H1 (cell line): Measurements from ENCODE around the gene SLFN13. TPM values are rescaled to one million over a fixed set of nuclear protein-coding genes. Genes with fewer than 3 reads are reported as not detected.
A peak's percentile ranks its signal among the peaks of the same experiment; 100 is the strongest.

Source experiments
- CTCF ChIA-PET: fragments of 300-600 bp; sonication (Branson Sonifier 250); formaldehyde crosslinking; loops from one replicate; lab custom pipeline; 2021; ENCODE audit not compliant: partially characterized antibody; lab: Charles Lee
- POLR2A ChIA-PET: fragments of 300-600 bp; sonication (Branson Sonifier 250); formaldehyde crosslinking; loops from one replicate; lab custom pipeline; 2021; ENCODE audit warnings: inconsistent platforms; ENCODE audit not compliant: partially characterized antibody; lab: Charles Lee
- DNase-seq, 2 experiments: peaks; one replicate each; pipeline versions ENCODE4 v3.0.0 to v3.0.0-alpha.2; 2010 to 2022; ENCODE audit warnings: low spot score in 2 of 2, low read depth in 1 of 2, mixed read lengths in 1 of 2
- FAIRE-seq: peaks from 2 replicates; lab custom pipeline; 2011; peaks lifted over from hg19 to GRCh38; lab: Jason Lieb, UNC
- H2AFZ ChIP-seq: 2 replicates; pipeline ENCODE4 v1.8.1; 2012; ENCODE audit warnings: low read length, inconsistent platforms
- H2AK5ac ChIP-seq: 2 replicates; pipeline ENCODE4 v1.6.1; 2013; ENCODE audit warnings: low read depth, low read length
- H2BK120ac ChIP-seq: replicated peaks from 2 replicates; pipeline ENCODE3; 2013; ENCODE audit warnings: low read depth, low read length, inconsistent platforms
- H2BK12ac ChIP-seq: 2 replicates; pipeline ENCODE4 v1.6.1; 2013; ENCODE audit warnings: low read depth, low read length
- H2BK15ac ChIP-seq: 2 replicates; pipeline ENCODE4 v1.6.1; 2013; ENCODE audit warnings: low read length
- H2BK20ac ChIP-seq: 2 replicates; pipeline ENCODE4 v1.6.1; 2013; ENCODE audit warnings: low read length
- H2BK5ac ChIP-seq: 2 replicates; pipeline ENCODE4 v1.6.1; 2013; ENCODE audit warnings: low read depth, low read length
- H3K14ac ChIP-seq: 2 replicates; pipeline ENCODE4 v1.6.1; 2013; ENCODE audit warnings: inconsistent platforms; ENCODE audit not compliant: insufficient read length
- H3K18ac ChIP-seq: 2 replicates; pipeline ENCODE4 v1.6.1; 2013; ENCODE audit warnings: low read length; ENCODE audit errors: extremely low read depth
- H3K23ac ChIP-seq: 2 replicates; pipeline ENCODE4 v1.6.1; 2013; ENCODE audit warnings: inconsistent platforms; ENCODE audit not compliant: insufficient read length
- H3K23me2 ChIP-seq: 2 replicates; pipeline ENCODE4 v1.6.1; 2013; ENCODE audit warnings: low read depth, low read length
- H3K27ac ChIP-seq: 2 replicates; pipeline ENCODE4 v1.6.1; 2011; ENCODE audit warnings: low read depth, low read length, inconsistent platforms
- H3K27me3 ChIP-seq, 4 experiments: replicated peaks in 1 of 4; 1 replicate in 1 of 4; 2 replicates in 3 of 4; pipeline versions ENCODE4 v1.6.1 to v1.8.1; 2011 to 2013; ENCODE audit warnings: low read length in 3 of 4, mild to moderate bottlenecking in 3 of 4, inconsistent platforms in 2 of 4, mixed read lengths in 2 of 4, moderate library complexity in 1 of 4; ENCODE audit not compliant: control insufficient read depth in 3 of 4, insufficient read depth in 3 of 4; ENCODE audit errors: extremely low read depth in 1 of 4
- H3K36me3 ChIP-seq, 4 experiments: 2 replicates each; pipeline versions ENCODE4 v1.6.1 to v1.8.1; 2011 to 2013; ENCODE audit warnings: mild to moderate bottlenecking in 4 of 4, low read length in 3 of 4, moderate library complexity in 2 of 4, control low read depth in 1 of 4, inconsistent platforms in 1 of 4; ENCODE audit not compliant: insufficient read depth in 4 of 4, control insufficient read depth in 2 of 4
- H3K4ac ChIP-seq: replicated peaks from 2 replicates; pipeline ENCODE3; 2013; ENCODE audit warnings: low read length, low read depth, mixed read lengths, inconsistent platforms; ENCODE audit not compliant: insufficient read length
- H3K4me1 ChIP-seq, 4 experiments: replicated peaks in 1 of 4; 1 replicate in 1 of 4; 2 replicates in 3 of 4; pipeline versions ENCODE4 v1.6.1 to v1.8.1; 2011 to 2013; ENCODE audit warnings: low read length in 3 of 4, inconsistent platforms in 2 of 4, mixed read lengths in 1 of 4; ENCODE audit not compliant: insufficient read depth in 4 of 4, control insufficient read depth in 3 of 4
- H3K4me2 ChIP-seq, 2 experiments: 2 replicates each; pipeline versions ENCODE4 v1.6.1 to v1.8.1; 2011 to 2013; ENCODE audit warnings: low read depth in 2 of 2, low read length in 2 of 2, control low read depth in 1 of 2, inconsistent platforms in 1 of 2, mild to moderate bottlenecking in 1 of 2; ENCODE audit not compliant: insufficient read depth in 1 of 2
- H3K4me3 ChIP-seq, 4 experiments: fragments of 200-600, 300-600 bp in 1 of 4; sonication (generic), shearing (Covaris generic), sonication (Bioruptor Twin) in 1 of 4; 2 replicates each; pipeline versions ENCODE4 v1.5.1 to v1.8.1; 2011 to 2016; ENCODE audit warnings: low read length in 4 of 4, low read depth in 3 of 4, control low read depth in 2 of 4, inconsistent platforms in 2 of 4, mild to moderate bottlenecking in 2 of 4, mixed read lengths in 1 of 4, moderate library complexity in 1 of 4; ENCODE audit not compliant: insufficient read depth in 2 of 4; ENCODE audit errors: extremely low read depth in 1 of 4
- H3K56ac ChIP-seq: replicated peaks from 2 replicates; pipeline ENCODE3; 2013; ENCODE audit warnings: low read depth, mild to moderate bottlenecking, mixed read lengths, low read length, inconsistent platforms; ENCODE audit not compliant: insufficient read length
- H3K79me1 ChIP-seq: 2 replicates; pipeline ENCODE4 v1.6.1; 2013; ENCODE audit warnings: low read depth, low read length, control low read depth
- H3K79me2 ChIP-seq, 2 experiments: 2 replicates each; pipeline versions ENCODE4 v1.6.1 to v1.8.1; 2012 to 2013; ENCODE audit warnings: low read length in 2 of 2, mild to moderate bottlenecking in 2 of 2, inconsistent platforms in 1 of 2; ENCODE audit not compliant: insufficient read depth in 2 of 2, control insufficient read depth in 1 of 2
- H3K9ac ChIP-seq, 4 experiments: replicated peaks in 1 of 4; 1 replicate in 1 of 4; 2 replicates in 3 of 4; pipeline versions ENCODE4 v1.6.1 to v1.8.1; 2011 to 2013; ENCODE audit warnings: low read depth in 3 of 4, low read length in 3 of 4, control low read depth in 2 of 4, mild to moderate bottlenecking in 2 of 4, moderate library complexity in 2 of 4, inconsistent platforms in 1 of 4; ENCODE audit errors: extremely low read depth in 1 of 4
- H3K9me3 ChIP-seq, 2 experiments: 2 replicates each; pipeline versions ENCODE4 v1.6.1 to v1.8.1; 2012 to 2013; ENCODE audit warnings: mild to moderate bottlenecking in 2 of 2, moderate library complexity in 2 of 2, control low read depth in 1 of 2, inconsistent platforms in 1 of 2, low read depth in 1 of 2, low read length in 1 of 2, mixed read lengths in 1 of 2; ENCODE audit not compliant: insufficient read depth in 2 of 2
- H4K20me1 ChIP-seq, 2 experiments: replicated peaks in 1 of 2; 2 replicates each; pipeline versions ENCODE3 to v1.8.1; 2011 to 2013; ENCODE audit warnings: inconsistent platforms in 2 of 2, low read length in 2 of 2, mild to moderate bottlenecking in 1 of 2; ENCODE audit not compliant: insufficient read depth in 2 of 2, control insufficient read depth in 1 of 2
- H4K5ac ChIP-seq: 2 replicates; pipeline ENCODE4 v1.6.1; 2013; ENCODE audit warnings: low read length, low read depth, mixed read lengths, inconsistent platforms; ENCODE audit not compliant: insufficient read length
- H4K8ac ChIP-seq: 2 replicates; pipeline ENCODE4 v1.8.0; 2013; ENCODE audit warnings: mild to moderate bottlenecking, moderate library complexity, low read length, inconsistent platforms; ENCODE audit not compliant: insufficient read depth; ENCODE audit errors: extremely low read depth
- H4K91ac ChIP-seq: replicated peaks from 2 replicates; pipeline ENCODE3; 2013; ENCODE audit warnings: low read length, mixed read lengths, inconsistent platforms; ENCODE audit not compliant: insufficient read length
- CBX8 ChIP-seq: fragments of 300-800, 300-1000 bp; sonication (generic); IDR thresholded peaks from 2 replicates; pipeline ENCODE4 v1.7.1; 2016; ENCODE audit warnings: low read depth, low read length, borderline replicate concordance
- EZH2 ChIP-seq: fragments of 200-600 bp; sonication (generic); IDR thresholded peaks from 2 replicates; pipeline ENCODE4 v1.7.1; 2012; ENCODE audit warnings: low read depth, mild to moderate bottlenecking, moderate library complexity, low read length, inconsistent platforms; ENCODE audit not compliant: severe bottlenecking
- KDM4A ChIP-seq: IDR thresholded peaks from one replicate; pipeline ENCODE4 v1.7.1; 2012; ENCODE audit warnings: low read depth, mild to moderate bottlenecking, moderate library complexity, low read length, inconsistent platforms; ENCODE audit not compliant: severe bottlenecking
- NANOG ChIP-seq: IDR thresholded peaks from 2 replicates; pipeline ENCODE4 v1.6.1; 2011; ENCODE audit warnings: low read length, low read depth, mild to moderate bottlenecking, inconsistent platforms; ENCODE audit not compliant: insufficient read depth, poor library complexity, severe bottlenecking
- RNF2 ChIP-seq: fragments of 200-900, 300-1000 bp; sonication (generic); IDR thresholded peaks from 2 replicates; pipeline ENCODE4 v1.7.1; 2016; ENCODE audit warnings: borderline replicate concordance, low read depth, mild to moderate bottlenecking, antibody characterized with exemption, low read length; ENCODE audit not compliant: poor library complexity, severe bottlenecking; ENCODE audit errors: missing control alignments
- SUZ12 ChIP-seq: fragments of 200-600 bp; sonication (generic); IDR thresholded peaks from 2 replicates; pipeline ENCODE4 v1.6.1; 2012; ENCODE audit warnings: mild to moderate bottlenecking, inconsistent platforms, low read length, moderate library complexity, mixed read lengths
- WGBS, 2 experiments: shearing (Covaris generic) in 1 of 2; methylation state at CpG; one replicate each; pipeline versions ENCODE4 v1.1.6 to v1.1.7; 2013 to 2015; ENCODE audit warnings: low lambda C conversion rate in 2 of 2, mixed read lengths in 2 of 2, inconsistent platforms in 1 of 2, low coverage in 1 of 2, missing lambda C conversion rate in 1 of 2; ENCODE audit not compliant: insufficient replicate concordance in 2 of 2, insufficient coverage in 1 of 2, insufficient read length in 1 of 2; ENCODE audit errors: extremely low coverage in 1 of 2, missing lambda C conversion rate in 1 of 2; 5-methylcytosine and 5-hydroxymethylcytosine counted together
- polyA plus RNA-seq, 7 experiments: library from polyadenylated mRNA; depleted of rRNA in 3 of 7; stranded (reverse) in 5 of 7; unstranded in 2 of 7; fragments of >200 nt in 5 of 7; fragments of 200-250 nt in 2 of 7; gene quantifications; 1 replicate in 5 of 7; 2 replicates in 1 of 7; 4 replicates in 1 of 7; pipeline versions ENCODE4 v1.2.1 to v1.2.3, GENCODE V29; 2011 to 2013; ENCODE audit warnings: missing spikeins in 2 of 7, mixed read lengths in 2 of 7
- total RNA-seq: library from RNA; stranded (reverse); fragmentation: NEBNext Ultra II Directional; extraction: Animal tissue kit (Norgen Biotek cat#: 25700); gene quantifications from 2 replicates; pipeline ENCODE4 v1.2.1, GENCODE V29; 2021

Gene SLFN13
- total and polyA plus RNA-seq, 2 of the 8 experiments (the other 6 are each of a cell fraction or from before 2014, with no cell fraction given): 15.7 to 27.5 TPM

- no peak overlapping the region for H3K14ac ChIP-seq
- peak overlapping the region; percentile 63 to 64 for H3K4me2 ChIP-seq
- H3K36me3 ChIP-seq: no peaks in the 10 kb centered on the region
- 5% methylated on average over 41 of the region's 42 CpGs; no CpG with 5 or more reads in 1 of the 2 experiments for WGBS, 2 experiments
- no peak overlapping the region for H3K9ac ChIP-seq
- peaks cover 66 to 97% (median 84%) of the 10 kb centered on the region in 4 experiments for H3K27me3 ChIP-seq
- H3K79me2 ChIP-seq: no peaks in the 10 kb centered on the region
- H3K4ac ChIP-seq: no peak overlapping the region
- H2AFZ ChIP-seq: no peak overlapping the region
- peaks cover 9 to 25% of the 10 kb centered on the region in 2 experiments for H4K20me1 ChIP-seq
- no peak overlapping the region for H4K91ac ChIP-seq
- no peak overlapping the region for H4K8ac ChIP-seq
- H2BK5ac ChIP-seq: no peak overlapping the region
- H3K4me1 ChIP-seq: peaks cover 4 to 18% (median 8%) of the 10 kb centered on the region in 4 experiments; a peak in 6 of 7 replicates
- H2AK5ac ChIP-seq: no peak overlapping the region
- no peak overlapping the region for H2BK15ac ChIP-seq
- no peaks in the 10 kb centered on the region for H3K9me3 ChIP-seq
- no peak overlapping the region for H4K5ac ChIP-seq
- no peak overlapping the region for H2BK120ac ChIP-seq
- TF ChIP-seq SUZ12 (peak; percentile 97), CBX8 (0 out of 2 replicates have a peak, but pooled peaks have one; percentile 17), KDM4A (peak; percentile 24), RNF2 (peak; percentile 97), EZH2 (peak; percentile 97), NANOG (no peak)
- H3K79me1 ChIP-seq: no peaks in the 10 kb centered on the region
- no peak overlapping the region for H3K18ac ChIP-seq
- H3K4me3 ChIP-seq: peak overlapping the region in 3 of 4 experiments; percentile 23 to 45 (median 24); a peak in 4 of 8 replicates
- ChIA-PET POLR2A (interaction anchor here (0.6 to 1.6 kb wide), 2 partner anchors 9 to 114 kb away, joined by 3 read pairs; partner anchors contain the start of gene SLFN11), CTCF (interaction anchor here (0.6 to 3.0 kb wide), 8 partner anchors 11 to 321 kb away, joined by 3 to 14 read pairs (median 4); no protein-coding TSS in a partner anchor)
- FAIRE-seq: no peak
- H3K23ac ChIP-seq: no peak overlapping the region
- 0 out of 2 replicates have a peak, but pooled peaks cover 2% of the 10 kb centered on the region for H3K23me2 ChIP-seq
- H2BK12ac ChIP-seq: no peak overlapping the region
- no peak overlapping the region for H2BK20ac ChIP-seq
- no peak overlapping the region for H3K27ac ChIP-seq
- peak in 1 of 2 experiments; percentile 55 for DNase-seq
- H3K56ac ChIP-seq: no peak overlapping the region
These were observed 38.6 kb upstream of the SLFN13 start for GRCh38 chr17:35486920-35487732.
